HG03469 (cell line): ENCODE results near the gene PANK1.
"Not testable (repeated sequence)": the region's sequence is repeated elsewhere in the genome, so short reads cannot be mapped to it uniquely, and the experiment has no call there.

Experiments
- ATAC-seq: cut with Tn5 transposase; IDR thresholded peaks from one replicate; pipeline ENCODE4 v1.9.1; 2021; ENCODE audit warnings: mild to moderate bottlenecking, moderate library complexity, moderate number of reproducible peaks; ENCODE audit not compliant: unreplicated experiment

The PANK1 gene

GRCh38 chr10:89576022-89576421 lies 69.0 kb downstream of the PANK1 start:
- ATAC-seq, result no peak

DNA sequence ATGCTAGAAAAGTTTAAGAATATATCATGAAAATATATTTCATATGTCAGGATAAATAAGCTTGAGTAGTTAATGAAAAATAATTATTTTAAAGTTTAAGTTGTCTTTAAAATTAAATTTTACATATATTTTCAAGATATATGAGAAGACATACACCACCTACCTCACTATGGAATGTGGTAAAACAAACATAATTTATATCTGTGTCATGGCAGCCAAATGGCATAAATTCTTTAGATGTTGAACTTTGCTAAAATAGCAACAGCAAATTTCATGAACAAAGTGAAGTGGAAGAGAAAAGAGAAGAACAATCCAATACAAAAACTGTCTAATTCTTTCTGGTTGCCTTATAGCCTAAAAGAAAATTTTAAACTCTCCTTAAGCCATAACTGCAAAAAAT lies 70.0 kb downstream of the PANK1 start:
- ATAC-seq, result no peak

- no peak for ATAC-seq
These were observed 70.7 kb downstream of the PANK1 start for GRCh38 chr10:89574368-89574767.

GRCh38 chr10:89567576-89568245 lies 77.3 kb downstream of the PANK1 start:
- ATAC-seq, result no peak

DNA sequence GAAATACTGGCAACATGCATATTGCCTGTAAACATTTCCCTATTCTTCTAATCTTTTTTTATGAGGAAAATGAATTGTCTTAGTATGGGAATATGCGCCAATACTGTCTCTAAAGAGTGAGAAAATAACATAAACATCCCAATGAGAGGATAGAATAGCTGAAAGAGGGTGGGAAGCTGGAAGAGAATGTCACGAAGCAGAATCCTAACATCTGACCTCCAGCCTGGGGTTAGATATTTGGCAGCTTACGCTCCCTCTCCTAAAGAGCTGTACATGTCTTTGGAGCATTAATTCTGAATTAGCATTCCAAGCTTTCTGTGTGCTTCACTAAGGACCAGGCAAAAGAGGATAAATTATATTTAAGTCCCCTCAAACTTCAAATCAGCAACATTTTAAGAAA lies 78.0 kb downstream of the PANK1 start:
- ATAC-seq, result no peak

DNA sequence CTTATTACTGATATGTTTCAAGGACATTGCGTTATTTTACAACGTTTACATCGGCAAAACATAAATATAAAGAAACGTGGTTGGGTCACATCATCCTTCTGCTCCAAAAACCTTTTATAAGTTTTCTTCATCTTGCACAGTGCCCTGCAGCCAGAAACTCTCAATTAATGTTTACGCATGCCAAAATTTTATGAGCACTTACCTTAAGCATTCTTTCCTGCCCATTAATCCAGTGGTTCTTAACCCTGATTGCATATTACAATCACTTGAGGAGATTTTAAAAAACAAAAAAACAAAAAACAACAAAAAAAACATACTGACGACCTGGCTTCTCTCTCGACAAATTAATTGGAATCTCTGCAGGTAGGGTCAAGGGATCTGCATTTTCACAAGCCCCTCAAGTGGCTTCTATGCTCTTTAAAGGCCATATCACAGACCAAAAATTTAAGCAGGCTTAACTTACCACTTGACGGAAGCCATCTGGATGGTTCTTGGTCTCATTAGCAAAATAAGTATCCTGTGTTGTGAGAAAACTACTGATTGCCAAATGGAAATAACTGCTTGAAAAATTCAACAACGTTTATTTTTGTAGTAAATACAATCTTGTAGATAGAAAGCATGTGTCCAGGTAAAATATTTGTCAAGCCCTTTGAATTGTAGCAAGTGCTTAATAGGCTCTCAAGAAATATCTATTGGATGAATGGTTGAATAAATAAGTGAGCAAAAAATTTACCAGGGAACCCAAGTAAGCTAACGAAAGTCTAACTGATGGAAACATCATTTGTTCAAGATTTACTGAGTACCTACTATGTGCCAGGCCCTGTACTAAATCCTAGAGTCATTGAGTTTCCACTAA lies 78.7 kb downstream of the PANK1 start:
- no peak for ATAC-seq

- no peak for ATAC-seq
These were observed 79.9 kb downstream of the PANK1 start for GRCh38 chr10:89565180-89565579.

GRCh38 chr10:89563861-89564478 lies 81.1 kb downstream of the PANK1 start:
- no peak for ATAC-seq

DNA sequence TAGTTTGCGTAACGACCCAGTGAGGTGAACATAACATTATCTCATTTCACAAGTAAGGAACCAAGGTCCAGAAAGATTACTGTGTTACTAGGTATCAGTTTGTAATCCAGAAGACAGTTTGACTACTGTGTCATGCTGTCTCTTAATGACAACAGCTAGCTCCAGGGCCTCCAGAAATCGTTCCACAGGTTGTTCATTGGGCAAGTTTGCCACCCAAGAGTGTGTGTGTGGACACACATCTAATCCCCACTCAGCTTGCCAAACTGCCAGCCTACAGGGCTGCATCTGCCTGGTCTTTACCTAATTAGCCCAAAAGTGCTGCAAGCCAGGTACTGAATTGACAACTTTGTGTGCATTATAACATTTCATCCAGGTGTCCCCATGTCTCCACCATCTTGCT lies 81.7 kb downstream of the PANK1 start:
- ATAC-seq, result no peak

DNA sequence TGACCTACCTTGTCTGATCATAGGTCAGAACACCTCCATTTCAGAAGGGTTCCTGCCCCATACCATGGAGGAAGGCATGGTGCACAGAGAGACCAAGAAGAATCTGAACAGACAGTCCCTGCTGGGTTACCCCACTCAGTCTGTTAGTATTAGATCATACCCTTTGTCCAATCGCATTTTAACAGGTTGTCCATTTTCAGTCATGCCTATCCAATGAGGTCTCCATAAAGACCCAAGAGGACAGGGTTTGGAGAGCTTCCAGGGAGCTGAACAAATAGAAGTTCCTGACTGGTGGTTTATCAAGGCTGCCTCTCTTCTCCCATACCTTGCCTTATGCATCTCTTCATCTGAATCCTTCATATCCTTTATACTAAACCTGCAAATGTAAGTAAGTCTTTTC lies 88.4 kb downstream of the PANK1 start:
- ATAC-seq, result no peak

- no peak for ATAC-seq
These were observed 89.2 kb downstream of the PANK1 start for GRCh38 chr10:89555688-89556445.

GRCh38 chr10:89554433-89554832 lies 90.6 kb downstream of the PANK1 start:
- ATAC-seq, result no peak

- ATAC-seq, result no peak
These were observed 91.8 kb downstream of the PANK1 start for GRCh38 chr10:89553064-89553734.

GRCh38 chr10:89552213-89552612 lies 92.8 kb downstream of the PANK1 start:
- ATAC-seq, result no peak

GRCh38 chr10:89550509-89550908 lies 94.5 kb downstream of the PANK1 start:
- no peak for ATAC-seq

DNA sequence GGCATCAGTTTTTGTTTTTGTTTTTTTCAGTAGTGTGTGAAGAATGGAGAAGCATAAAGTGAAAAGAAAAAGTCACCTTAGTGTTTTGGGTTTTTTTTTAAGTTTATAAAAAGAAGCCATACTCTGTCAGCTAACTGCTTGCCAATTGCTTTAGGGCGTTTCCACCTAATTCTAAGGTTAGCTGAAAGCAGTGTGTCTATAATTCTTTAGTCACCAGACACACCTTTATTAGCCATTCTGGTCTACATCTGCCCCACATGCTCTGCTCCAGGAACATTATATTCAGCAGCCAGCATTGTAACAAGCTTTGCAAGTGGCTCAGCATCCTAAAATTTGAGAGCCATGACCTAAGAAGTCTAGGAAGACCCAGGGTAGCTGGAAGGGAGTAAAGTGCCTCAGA lies 95.5 kb downstream of the PANK1 start:
- no peak for ATAC-seq

DNA sequence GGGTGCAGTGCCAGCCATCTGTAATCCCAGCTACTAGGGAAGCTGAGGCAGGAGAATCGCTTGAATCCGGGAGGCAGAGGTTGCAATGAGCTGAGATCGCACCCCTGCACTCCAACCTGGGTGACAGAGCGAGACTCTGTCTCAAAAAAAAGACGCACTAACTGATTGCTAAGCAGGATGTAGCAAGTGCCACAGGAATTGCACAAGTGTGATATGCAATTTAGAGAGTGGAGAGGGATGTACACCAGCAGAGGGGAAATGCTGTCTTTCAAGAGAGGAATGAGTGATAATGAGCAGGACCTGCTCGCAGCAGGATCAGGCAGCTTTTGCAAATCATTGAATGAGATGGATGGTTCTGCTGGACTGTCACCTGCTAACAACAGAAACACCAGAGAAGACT lies 96.4 kb downstream of the PANK1 start:
- no peak for ATAC-seq

DNA sequence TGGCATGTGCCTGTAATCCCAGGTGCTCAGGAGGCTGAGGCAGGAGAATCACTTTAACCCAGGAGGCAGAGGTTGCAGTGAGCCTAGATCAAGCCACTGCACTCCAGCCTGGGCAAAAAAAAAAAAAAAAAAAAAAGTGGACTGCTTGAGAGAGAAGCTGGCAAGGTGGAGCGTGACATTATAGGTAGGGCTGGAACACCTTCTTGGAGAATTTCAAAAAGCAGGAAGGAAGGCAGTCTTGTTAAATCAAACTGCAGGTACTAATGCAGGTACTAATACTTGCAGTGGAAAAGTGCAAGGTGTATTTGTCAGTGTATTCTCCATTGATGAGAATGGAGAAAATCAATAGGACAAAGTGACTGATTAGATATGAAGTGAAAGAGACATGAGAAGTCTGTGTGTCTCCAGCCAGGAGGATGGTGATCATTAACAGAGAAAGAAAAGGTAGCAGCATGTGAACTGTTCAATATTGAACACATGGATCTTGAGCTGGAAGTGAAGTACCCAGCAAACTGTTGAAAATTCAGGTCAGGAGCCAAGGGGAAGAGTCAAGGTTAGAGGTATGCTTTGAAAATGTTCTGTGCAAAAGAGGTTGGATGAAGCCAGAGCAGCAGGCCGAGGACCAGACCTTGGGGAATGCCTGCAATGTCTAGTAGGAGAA lies 97.1 kb downstream of the PANK1 start:
- no peak for ATAC-seq

GRCh38 chr10:89546651-89547050 lies 98.4 kb downstream of the PANK1 start:
- ATAC-seq, result not testable (repeated sequence)

- ATAC-seq, result no peak
These were observed 101.2 kb downstream of the PANK1 start for GRCh38 chr10:89543841-89544240.
